Fibroblast of the aortic adventitia (primary cell): Measurements from ENCODE around the gene MBL2. TPM values are rescaled to one million over a fixed set of nuclear protein-coding genes. Genes with fewer than 3 reads are reported as not detected.

Experiments
- DNase-seq: peaks from one replicate; pipeline ENCODE4 v3.0.0-alpha.2; 2010; ENCODE audit warnings: low read depth
- H3K4me3 ChIP-seq: 2 replicates; pipeline ENCODE4 v1.5.1; 2011; ENCODE audit warnings: low read depth, mild to moderate bottlenecking, control low read depth, low read length, moderate library complexity
- CTCF ChIP-seq: IDR thresholded peaks from 2 replicates; pipeline ENCODE4 v1.5.1; 2011; ENCODE audit warnings: mild to moderate bottlenecking, low read length, control low read depth, inconsistent platforms; ENCODE audit not compliant: insufficient read depth
- total RNA-seq: library from RNA; depleted of rRNA; stranded (reverse); fragments of >200 nt; gene quantifications from 2 replicates; pipeline ENCODE4 v1.2.3, GENCODE V29; 2012; ENCODE audit warnings: low replicate concordance

MBL2 gene
- total RNA-seq, 1 donor, result not detected

DNA sequence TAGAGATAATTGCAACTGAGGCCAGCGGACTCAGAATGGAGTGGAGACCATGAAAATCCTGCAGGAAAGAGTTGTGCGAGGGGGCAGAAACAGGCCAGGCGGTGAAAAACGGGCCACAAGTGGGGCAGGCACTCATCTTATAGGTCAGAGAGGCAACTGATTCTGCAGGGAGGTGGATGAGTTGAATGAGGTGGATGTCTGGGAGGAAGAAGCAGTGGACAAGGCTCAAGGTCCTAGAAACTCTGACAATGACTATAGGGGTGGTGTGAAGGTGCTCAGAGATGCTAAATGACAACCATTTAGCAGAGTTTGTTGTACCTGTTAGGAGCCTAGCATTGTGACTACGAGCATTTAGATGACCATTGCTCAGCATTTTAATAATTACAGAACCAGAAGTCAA, 33.6 kb downstream of the MBL2 start:
- DNase-seq, result no peak
- H3K4me3 ChIP-seq, result no peak overlapping the region
- TF ChIP-seq CTCF, result no peak

DNA sequence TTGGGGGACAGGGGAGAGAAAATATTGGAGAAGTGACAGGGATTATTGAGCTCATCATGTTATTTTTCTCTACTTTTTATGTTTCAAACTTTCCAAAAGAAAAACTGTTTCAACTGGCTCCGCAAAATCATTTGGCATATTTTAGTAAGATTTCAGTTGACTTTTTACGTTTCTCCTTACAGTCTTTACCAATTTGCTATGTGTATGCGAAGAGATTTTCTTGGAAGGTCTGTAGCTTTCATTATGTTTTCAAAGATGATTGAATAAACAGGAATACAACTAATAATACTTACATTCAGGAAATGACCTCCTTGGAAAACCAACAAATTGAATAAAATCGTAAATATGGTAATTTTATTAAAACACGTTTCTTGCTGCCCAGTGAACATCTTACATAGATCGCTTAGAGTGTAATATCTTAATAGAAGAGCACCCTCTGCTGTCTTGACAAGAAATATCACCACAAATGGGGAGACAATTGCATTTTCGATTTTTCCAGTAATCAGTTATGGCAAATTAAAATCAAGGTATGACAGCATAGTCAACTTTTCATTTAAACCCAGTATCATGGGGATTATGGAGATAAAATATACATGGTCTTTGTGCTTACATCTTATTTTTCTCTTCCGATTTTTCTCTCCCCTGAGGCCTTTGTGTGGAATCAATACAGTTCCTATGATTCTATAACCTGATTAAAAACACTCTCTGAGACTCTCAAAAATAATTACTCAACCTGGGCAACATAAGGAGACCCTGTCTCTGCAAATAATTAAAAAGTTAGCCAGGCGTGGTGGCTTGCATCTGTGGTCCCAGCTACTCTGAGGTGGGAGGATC, 43.1 kb downstream of the MBL2 start:
- no peak overlapping the region for H3K4me3 ChIP-seq
- DNase-seq, result peak; percentile 61
- TF ChIP-seq CTCF, result peak; percentile 56

DNA sequence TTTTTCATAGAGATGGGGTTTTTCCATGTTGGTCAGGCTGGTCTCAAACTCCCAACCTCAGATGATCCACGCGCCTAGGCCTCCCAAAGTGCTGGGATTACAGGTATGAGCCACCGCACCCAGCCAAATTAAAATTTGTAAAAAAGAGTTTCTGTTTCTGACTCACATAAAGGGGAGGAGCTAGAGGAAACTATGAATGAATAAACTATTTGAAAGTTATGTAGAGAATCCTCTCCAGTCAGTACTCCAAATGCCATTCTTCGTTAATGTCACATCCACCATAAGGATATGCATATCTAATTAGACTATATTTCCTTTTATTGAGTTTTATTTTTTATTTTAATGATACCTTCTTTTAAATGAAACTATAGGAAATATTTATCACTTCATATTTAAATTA, 52.6 kb downstream of the MBL2 start:
- DNase-seq, result no peak
- no peak for TF ChIP-seq CTCF
- H3K4me3 ChIP-seq, result no peak overlapping the region
